K562 treated with DMSO at 1 percent for 24 hours (cell line): ENCODE results near the gene NRG4. TPM values are rescaled to one million over a fixed set of nuclear protein-coding genes. Genes with fewer than 3 reads are reported as not detected.

Source experiments
- total RNA-seq: library from RNA; unstranded; fragments of 300-600 nt; gene quantifications from 2 replicates; pipeline ENCODE4 v1.2.3, GENCODE V29; 2022; ENCODE audit warnings: low read depth; ENCODE audit not compliant: insufficient read depth

Gene NRG4, protein sequence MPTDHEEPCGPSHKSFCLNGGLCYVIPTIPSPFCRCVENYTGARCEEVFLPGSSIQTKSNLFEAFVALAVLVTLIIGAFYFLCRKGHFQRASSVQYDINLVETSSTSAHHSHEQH
- total RNA-seq: 1.1 and 3.8 TPM in 2 replicates

DNA sequence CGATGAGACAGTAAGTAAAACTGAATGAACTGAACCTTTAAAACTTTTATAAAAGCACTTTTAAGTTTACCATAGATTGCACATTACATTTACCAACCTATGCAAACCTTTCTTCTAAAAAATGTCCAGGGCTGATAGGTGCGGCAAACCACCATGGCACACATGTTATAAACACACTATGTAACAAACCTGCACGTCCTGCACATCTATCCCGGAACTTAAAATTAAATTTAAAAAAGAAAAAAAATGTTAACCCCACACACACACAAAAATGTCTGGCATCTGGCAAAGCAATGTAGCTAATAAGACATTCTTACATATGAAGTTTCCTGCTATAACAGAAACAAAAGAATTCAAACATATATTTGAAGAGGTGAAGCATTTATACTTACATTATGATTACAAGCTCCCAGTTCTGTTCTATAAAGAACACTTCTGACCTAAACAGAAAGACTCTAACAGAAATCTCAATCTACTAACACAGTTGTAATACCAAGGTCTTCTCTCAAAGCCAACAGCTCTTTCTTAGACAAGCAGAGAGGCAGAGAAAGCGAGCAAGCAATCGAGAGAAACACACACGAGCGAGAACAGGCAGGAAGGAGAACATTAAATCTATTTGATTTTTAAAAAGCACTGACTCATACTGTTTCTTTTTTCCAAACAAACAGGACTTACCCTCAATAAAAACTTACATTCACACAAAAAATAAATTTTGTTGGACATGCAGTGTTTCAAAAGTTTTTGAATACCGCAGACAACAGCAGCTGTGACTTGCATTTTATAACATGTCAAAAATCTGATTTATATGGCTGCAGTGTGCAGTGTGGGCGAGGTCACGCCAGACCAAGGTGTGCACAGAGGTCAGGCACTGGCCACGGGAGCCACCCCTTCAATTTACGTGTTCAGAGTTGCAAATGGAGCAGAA is at the start of gene NRG4:
Gene NRG4, minus strand, starts transcription at position 798 of the 925 bp plus-strand sequence. CDS start 1,194 bp downstream, outside the sequence.

DNA sequence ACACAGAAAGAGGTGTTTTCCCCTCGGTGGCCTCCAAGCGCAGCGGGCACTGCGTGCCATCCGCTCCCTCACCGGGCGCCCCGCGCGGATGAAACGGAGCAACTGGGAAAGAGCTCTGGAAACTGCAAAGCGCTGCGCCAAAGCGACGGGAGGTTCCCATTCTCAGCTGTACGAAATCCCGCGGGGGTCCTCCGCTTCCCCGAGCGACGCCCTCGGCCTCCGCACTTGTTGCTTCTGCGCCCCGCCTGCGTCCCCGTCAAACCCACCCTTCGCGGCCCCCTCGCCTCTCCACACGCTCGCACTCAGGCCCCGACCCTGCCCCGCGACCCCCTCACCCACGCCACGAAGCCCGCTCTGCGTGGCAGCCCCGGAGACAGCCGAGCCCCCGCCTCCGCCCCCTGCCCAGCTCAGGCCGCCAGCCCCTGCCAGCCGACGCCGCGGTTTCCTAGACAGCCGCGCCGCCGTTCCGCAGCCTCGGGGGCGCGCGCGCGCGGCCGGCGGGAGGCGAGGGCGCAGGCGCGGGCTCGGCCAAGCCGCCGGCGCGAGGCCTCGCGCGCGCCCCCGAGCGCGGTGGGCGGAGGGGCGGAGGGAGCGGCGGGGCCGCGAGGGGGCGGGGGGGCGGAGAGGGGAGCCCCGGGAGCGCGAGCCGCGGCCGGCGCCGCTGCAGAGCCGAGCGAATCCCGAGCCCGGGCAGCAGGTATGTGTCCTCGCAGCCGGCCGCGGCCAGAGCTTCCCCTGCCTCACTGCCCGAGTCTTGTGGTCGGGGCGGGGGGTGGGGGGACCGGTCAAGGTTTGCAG is 47.3 kb upstream of the NRG4 start, which contains the start of gene TMEM266:
Gene TMEM266, plus strand, starts transcription at position 666 of the 798 bp plus-strand sequence. CDS start 74,279 bp downstream, outside the sequence.

DNA sequence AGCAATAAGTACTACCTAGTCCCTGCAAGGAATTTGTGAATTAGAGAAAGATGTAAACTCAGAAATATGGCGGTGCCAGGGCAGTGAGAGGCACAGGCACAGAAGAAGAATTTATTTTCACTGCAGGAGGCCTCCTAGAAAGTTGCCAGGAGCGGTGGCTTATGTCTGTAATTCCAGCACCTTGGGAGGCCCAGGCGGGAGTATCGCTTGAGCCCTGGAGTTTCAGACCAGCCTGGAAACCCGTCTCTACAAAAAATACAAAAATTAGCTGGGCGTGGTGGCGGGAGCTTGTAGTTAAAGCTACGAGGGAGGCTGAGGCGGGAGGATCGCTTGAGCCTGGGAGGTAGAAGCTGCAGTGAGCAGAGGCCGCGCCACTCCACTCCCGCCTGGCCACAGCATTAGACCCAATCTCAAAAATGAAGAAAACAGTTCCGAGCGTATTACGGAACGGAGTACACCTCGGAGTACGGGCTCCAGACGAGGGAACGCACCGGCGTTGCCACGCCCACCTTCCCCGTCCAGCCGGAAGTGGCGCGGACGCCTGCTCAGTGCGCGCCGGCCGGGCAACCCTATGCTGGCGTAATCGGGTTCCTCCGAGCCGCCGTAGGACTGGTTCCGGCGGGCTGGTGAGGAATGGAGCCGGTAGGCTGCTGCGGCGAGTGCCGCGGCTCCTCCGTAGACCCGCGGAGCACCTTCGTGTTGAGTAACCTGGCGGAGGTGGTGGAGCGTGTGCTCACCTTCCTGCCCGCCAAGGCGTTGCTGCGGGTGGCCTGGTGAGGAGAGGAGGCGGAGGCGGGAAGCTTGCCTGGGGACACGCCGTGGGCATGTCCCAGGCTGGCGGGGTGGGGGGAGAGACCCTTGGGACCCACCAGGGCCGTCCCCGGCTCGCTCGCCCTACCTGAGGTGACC is 108.6 kb downstream of the NRG4 start, which contains the start of gene FBXO22:
Gene FBXO22, plus strand, starts transcription at position 548 of the 909 bp plus-strand sequence. Its CDS starts 86 bp downstream, at position 634.

Other genes with a start within 250 kb of the NRG4 start
- 8.2 and 8.7 TPM in 2 replicates for gene UBE2Q2, start 169.0 kb downstream of the NRG4 start, total RNA-seq
- 50.9 and 56.0 TPM in 2 replicates for gene FBXO22, start 108.5 kb downstream of the NRG4 start, total RNA-seq
- not detected in 2 replicates for gene TMEM266, start 47.6 kb upstream of the NRG4 start, total RNA-seq